ENCODE data around the gene NCF4. TPM values are rescaled to one million over a fixed set of nuclear protein-coding genes. Genes with fewer than 3 reads are reported as not detected.

Gene NCF4
- total RNA-seq, 1 experiment from 2014 or later: not detected

DNA sequence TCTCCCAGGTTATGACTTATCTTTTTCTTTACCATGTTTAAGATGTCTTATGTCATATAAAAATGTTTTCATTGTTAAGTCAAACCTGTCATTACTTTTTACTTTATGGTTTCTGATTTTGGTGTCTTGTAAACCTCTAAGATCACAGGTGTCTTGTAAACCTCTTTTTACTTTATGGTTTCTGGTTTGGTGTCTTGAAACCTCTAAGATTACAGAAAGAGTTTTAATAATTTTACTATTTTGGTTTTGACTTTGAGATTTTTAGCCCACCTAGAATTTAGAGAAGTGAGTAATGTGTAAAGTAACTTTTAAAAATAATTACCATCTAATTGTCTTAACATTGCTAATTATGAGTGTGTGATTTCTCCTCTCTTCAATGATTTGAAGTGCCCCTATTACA is 55.2 kb downstream of the NCF4 start:
- peaks cover 0 to 3% of the 10 kb centered on the region in 2 experiments; a peak in 2 of 5 replicates for H3K9me3 Mint-ChIP-seq
- H3K4ac ChIP-seq (ENCODE audit: low read depth, low read length): no peak overlapping the region
- H4K20me1 ChIP-seq (ENCODE audit: control insufficient read depth, insufficient read depth, insufficient read length): no peaks in the 10 kb centered on the region
- H2BK20ac ChIP-seq (ENCODE audit: low read depth, low read length, poor library complexity, severe bottlenecking): no peak overlapping the region
- H3K56ac ChIP-seq (ENCODE audit: insufficient read length, low read depth, low read length): no peak overlapping the region
- H4K5ac ChIP-seq (ENCODE audit: insufficient read length, low read depth, low read length): no peak overlapping the region
- no peaks in the 10 kb centered on the region for H3K9me3 ChIP-seq (ENCODE audit: control insufficient read depth, low read depth, low read length)
- H3K4me1 ChIP-seq (ENCODE audit: insufficient read depth, low read length): no peaks in the 10 kb centered on the region; the same call in 1 of the 2 replicates
- H3T11ph ChIP-seq (ENCODE audit: low read length): no peak overlapping the region
- no peak overlapping the region for H3K14ac ChIP-seq (ENCODE audit: insufficient read depth, low read length)
- peaks cover 22 to 24% of the 10 kb centered on the region in 2 experiments for H3K4me1 Mint-ChIP-seq
- H3K4me3 Mint-ChIP-seq: no peak overlapping the region
- H3K27ac Mint-ChIP-seq: no peak overlapping the region
- H2BK5ac ChIP-seq (ENCODE audit: insufficient read length, low read length): no peak overlapping the region
- H3K27me3 ChIP-seq (ENCODE audit: insufficient read depth, low read length): peaks cover 8% of the 10 kb centered on the region; the same call in 1 of the 2 replicates
- H3K79me2 ChIP-seq (ENCODE audit: insufficient read depth, low read length): no peaks in the 10 kb centered on the region
- no peak overlapping the region for H4K91ac ChIP-seq (ENCODE audit: insufficient read length, low read depth, low read length)
- no peak overlapping the region for H3K4me2 ChIP-seq (ENCODE audit: insufficient read depth, insufficient read length, low read length)
- H2BK12ac ChIP-seq (ENCODE audit: insufficient read length, low read depth, low read length): no peak overlapping the region
- no peak overlapping the region for H3K9ac ChIP-seq (ENCODE audit: extremely low read depth, insufficient read length, low read length)
- H3K18ac ChIP-seq (ENCODE audit: insufficient read length, low read depth, low read length): no peak overlapping the region
- no peak overlapping the region for H4K8ac ChIP-seq (replicated peaks; ENCODE audit: insufficient read length, low read depth, low read length)
- peaks cover 88% of the 10 kb centered on the region for H3K27me3 Mint-ChIP-seq (ENCODE audit: low read depth)
- no peak overlapping the region for H3K23ac ChIP-seq (ENCODE audit: insufficient read length, low read depth, low read length)
- no peak overlapping the region for H2BK120ac ChIP-seq (ENCODE audit: low read depth, low read length, poor library complexity, severe bottlenecking)
- no peaks in the 10 kb centered on the region for H3K79me1 ChIP-seq (ENCODE audit: insufficient read depth, low read depth, low read length, poor library complexity, severe bottlenecking)
- H2AK5ac ChIP-seq (ENCODE audit: insufficient read length, low read length): no peak overlapping the region
- TF ChIP-seq, protein P1, sequence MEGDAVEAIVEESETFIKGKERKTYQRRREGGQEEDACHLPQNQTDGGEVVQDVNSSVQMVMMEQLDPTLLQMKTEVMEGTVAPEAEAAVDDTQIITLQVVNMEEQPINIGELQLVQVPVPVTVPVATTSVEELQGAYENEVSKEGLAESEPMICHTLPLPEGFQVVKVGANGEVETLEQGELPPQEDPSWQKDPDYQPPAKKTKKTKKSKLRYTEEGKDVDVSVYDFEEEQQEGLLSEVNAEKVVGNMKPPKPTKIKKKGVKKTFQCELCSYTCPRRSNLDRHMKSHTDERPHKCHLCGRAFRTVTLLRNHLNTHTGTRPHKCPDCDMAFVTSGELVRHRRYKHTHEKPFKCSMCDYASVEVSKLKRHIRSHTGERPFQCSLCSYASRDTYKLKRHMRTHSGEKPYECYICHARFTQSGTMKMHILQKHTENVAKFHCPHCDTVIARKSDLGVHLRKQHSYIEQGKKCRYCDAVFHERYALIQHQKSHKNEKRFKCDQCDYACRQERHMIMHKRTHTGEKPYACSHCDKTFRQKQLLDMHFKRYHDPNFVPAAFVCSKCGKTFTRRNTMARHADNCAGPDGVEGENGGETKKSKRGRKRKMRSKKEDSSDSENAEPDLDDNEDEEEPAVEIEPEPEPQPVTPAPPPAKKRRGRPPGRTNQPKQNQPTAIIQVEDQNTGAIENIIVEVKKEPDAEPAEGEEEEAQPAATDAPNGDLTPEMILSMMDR (conservative IDR thresholded peaks at IDR 0.05): no peak
- no peak overlapping the region for H2BK15ac ChIP-seq (ENCODE audit: low read depth, low read length)
- no peak overlapping the region for H3K27ac ChIP-seq (ENCODE audit: insufficient read length, low read depth, low read length)
- no peaks in the 10 kb centered on the region for H3K36me3 Mint-ChIP-seq (ENCODE audit: insufficient read depth in 1 of 3, low read depth in 3 of 3)
- H3K23me2 ChIP-seq (ENCODE audit: insufficient read length, low read depth, low read length, poor library complexity, severe bottlenecking): no peaks in the 10 kb centered on the region
- DNase-seq: no peak
- H2AFZ ChIP-seq (ENCODE audit: low read length): no peak overlapping the region
